Ishikawa (cell line): ENCODE results near the gene MMS22L.

ENCODE experiments used
- CEBPB ChIP-seq: IDR thresholded peaks from 2 replicates; pipeline ENCODE4 v1.6.1; 2012
- CREB1 ChIP-seq: IDR thresholded peaks from 2 replicates; pipeline ENCODE4 v1.6.1; 2012; ENCODE audit warnings: low read depth
- EGR1 ChIP-seq: IDR thresholded peaks from 2 replicates; pipeline ENCODE4 v1.6.1; 2012
- EP300 ChIP-seq: IDR thresholded peaks from 2 replicates; pipeline ENCODE4 v1.6.1; 2012; ENCODE audit warnings: borderline replicate concordance
- FOXM1 ChIP-seq: IDR thresholded peaks from 2 replicates; pipeline ENCODE4 v1.6.1; 2012; ENCODE audit warnings: low read depth, borderline replicate concordance
- NFIC ChIP-seq: IDR thresholded peaks from 2 replicates; pipeline ENCODE4 v1.6.1; 2012
- RAD21 ChIP-seq: IDR thresholded peaks from 2 replicates; pipeline ENCODE4 v1.6.1; 2012; ENCODE audit warnings: low read depth
- TAF1 ChIP-seq: IDR thresholded peaks from 2 replicates; pipeline ENCODE4 v1.6.1; 2012; ENCODE audit warnings: low read depth, mild to moderate bottlenecking
- TCF12 ChIP-seq: IDR thresholded peaks from 2 replicates; pipeline ENCODE4 v1.6.1; 2012; ENCODE audit warnings: low read depth
- TEAD4 ChIP-seq: IDR thresholded peaks from 2 replicates; pipeline ENCODE4 v1.6.1; 2012
- YY1 ChIP-seq: IDR thresholded peaks from 2 replicates; pipeline ENCODE4 v1.6.1; 2012; ENCODE audit warnings: low read depth
- ZBTB7A ChIP-seq: IDR thresholded peaks from 2 replicates; pipeline ENCODE4 v1.6.1; 2012; ENCODE audit warnings: low read depth
- TF ChIP-seq, protein P1 (sequence below): IDR thresholded peaks from 2 replicates; pipeline ENCODE4 v1.6.1; 2012; ENCODE audit warnings: low read depth, mild to moderate bottlenecking
- TF ChIP-seq, protein P2 (sequence below): IDR thresholded peaks from 2 replicates; pipeline ENCODE4 v1.6.1; 2012
- TF ChIP-seq, protein P3 (sequence below): IDR thresholded peaks from 2 replicates; pipeline ENCODE4 v1.6.1; 2012

MMS22L gene, protein sequence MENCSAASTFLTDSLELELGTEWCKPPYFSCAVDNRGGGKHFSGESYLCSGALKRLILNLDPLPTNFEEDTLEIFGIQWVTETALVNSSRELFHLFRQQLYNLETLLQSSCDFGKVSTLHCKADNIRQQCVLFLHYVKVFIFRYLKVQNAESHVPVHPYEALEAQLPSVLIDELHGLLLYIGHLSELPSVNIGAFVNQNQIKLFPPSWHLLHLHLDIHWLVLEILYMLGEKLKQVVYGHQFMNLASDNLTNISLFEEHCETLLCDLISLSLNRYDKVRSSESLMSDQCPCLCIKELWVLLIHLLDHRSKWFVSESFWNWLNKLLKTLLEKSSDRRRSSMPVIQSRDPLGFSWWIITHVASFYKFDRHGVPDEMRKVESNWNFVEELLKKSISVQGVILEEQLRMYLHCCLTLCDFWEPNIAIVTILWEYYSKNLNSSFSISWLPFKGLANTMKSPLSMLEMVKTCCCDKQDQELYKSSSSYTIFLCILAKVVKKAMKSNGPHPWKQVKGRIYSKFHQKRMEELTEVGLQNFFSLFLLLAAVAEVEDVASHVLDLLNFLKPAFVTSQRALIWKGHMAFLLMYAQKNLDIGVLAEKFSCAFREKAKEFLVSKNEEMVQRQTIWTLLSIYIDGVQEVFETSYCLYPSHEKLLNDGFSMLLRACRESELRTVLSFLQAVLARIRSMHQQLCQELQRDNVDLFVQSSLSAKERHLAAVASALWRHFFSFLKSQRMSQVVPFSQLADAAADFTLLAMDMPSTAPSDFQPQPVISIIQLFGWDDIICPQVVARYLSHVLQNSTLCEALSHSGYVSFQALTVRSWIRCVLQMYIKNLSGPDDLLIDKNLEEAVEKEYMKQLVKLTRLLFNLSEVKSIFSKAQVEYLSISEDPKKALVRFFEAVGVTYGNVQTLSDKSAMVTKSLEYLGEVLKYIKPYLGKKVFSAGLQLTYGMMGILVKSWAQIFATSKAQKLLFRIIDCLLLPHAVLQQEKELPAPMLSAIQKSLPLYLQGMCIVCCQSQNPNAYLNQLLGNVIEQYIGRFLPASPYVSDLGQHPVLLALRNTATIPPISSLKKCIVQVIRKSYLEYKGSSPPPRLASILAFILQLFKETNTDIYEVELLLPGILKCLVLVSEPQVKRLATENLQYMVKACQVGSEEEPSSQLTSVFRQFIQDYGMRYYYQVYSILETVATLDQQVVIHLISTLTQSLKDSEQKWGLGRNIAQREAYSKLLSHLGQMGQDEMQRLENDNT

DNA sequence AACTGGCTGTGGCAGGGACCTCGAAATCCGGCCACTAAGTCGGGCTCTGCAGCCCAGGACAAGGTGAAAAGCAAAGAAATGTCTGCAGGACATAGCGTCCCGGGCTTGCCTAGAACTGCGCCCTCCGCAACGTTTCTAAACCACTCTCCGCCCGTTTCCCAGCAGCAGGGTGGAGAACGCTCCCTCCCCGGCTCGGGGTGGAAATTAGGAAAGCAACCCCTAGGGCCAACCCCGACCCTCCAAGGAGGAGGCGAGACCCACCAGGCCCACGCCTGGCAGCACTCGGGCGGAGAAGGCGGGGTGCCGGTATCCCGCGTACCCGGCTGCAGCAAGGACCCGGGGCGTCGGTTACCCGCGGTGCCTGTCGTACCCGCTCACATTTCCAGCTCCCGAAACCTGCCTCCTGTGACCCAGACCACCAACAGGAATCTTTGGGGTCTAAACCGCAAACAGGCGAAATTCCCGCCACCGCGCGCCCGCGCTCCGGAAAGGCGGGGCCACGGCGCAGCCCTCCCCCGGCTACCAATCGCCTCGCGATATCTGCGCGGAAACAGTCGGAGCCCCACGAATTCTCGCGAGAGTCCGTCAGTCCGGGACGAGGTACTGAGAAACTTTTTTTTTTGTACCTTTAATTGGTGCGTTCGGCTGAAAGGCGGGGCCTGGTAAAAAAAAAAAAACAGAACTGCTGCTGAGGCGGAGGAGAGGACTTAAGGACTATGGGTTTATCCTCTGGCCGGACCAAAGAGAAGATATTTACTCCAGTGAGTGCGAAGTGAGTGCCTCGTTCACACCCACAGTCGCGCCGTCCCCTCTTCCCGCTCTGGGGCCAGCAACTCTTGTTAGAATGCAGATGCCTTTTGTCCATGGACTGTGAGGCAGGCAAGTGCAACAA is at the start of gene MMS22L:
Gene MMS22L (minus strand): TSS at position 491 of the 892 bp plus-strand sequence. CDS start 739 bp downstream, outside the sequence.
- TF ChIP-seq EGR1, result peak; percentile 38; the same call in 1 of the 2 replicates
- peak; percentile 42; the same call in 1 of the 2 replicates for TF ChIP-seq TCF12
- no peak for TF ChIP-seq RAD21
- TF ChIP-seq TAF1, result peak; percentile 68
- TF ChIP-seq YY1, result 0 out of 2 replicates have a peak, but pooled peaks have one; percentile 15
- peak; percentile 26; the same call in 1 of the 2 replicates for TF ChIP-seq EP300
- TF ChIP-seq, protein P1, sequence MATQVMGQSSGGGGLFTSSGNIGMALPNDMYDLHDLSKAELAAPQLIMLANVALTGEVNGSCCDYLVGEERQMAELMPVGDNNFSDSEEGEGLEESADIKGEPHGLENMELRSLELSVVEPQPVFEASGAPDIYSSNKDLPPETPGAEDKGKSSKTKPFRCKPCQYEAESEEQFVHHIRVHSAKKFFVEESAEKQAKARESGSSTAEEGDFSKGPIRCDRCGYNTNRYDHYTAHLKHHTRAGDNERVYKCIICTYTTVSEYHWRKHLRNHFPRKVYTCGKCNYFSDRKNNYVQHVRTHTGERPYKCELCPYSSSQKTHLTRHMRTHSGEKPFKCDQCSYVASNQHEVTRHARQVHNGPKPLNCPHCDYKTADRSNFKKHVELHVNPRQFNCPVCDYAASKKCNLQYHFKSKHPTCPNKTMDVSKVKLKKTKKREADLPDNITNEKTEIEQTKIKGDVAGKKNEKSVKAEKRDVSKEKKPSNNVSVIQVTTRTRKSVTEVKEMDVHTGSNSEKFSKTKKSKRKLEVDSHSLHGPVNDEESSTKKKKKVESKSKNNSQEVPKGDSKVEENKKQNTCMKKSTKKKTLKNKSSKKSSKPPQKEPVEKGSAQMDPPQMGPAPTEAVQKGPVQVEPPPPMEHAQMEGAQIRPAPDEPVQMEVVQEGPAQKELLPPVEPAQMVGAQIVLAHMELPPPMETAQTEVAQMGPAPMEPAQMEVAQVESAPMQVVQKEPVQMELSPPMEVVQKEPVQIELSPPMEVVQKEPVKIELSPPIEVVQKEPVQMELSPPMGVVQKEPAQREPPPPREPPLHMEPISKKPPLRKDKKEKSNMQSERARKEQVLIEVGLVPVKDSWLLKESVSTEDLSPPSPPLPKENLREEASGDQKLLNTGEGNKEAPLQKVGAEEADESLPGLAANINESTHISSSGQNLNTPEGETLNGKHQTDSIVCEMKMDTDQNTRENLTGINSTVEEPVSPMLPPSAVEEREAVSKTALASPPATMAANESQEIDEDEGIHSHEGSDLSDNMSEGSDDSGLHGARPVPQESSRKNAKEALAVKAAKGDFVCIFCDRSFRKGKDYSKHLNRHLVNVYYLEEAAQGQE, result no peak
- TF ChIP-seq, protein P2, sequence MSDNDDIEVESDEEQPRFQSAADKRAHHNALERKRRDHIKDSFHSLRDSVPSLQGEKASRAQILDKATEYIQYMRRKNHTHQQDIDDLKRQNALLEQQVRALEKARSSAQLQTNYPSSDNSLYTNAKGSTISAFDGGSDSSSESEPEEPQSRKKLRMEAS, result peak; percentile 74

DNA sequence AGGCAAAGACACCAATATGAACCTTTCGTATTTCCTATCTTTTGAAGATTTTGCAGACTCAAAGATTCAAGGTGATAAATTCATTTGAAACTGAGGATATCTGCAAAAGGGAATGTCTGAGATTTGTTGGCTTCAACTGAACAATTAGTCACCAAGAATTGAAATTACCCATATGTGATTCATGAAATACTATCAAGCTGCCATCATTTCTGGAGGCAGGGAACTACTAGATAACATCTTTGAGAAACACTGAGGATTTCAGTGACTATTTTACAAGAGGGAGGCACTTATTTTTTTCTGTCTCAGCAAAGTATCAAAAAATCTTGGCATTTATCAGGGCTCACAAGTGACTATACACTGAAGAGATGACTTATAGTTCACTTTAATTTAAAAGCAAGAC is 39.8 kb upstream of the MMS22L start:
- TF ChIP-seq EGR1 (no peak), TEAD4 (no peak), CEBPB (no peak), EP300 (no peak), ZBTB7A (no peak), YY1 (no peak), NFIC (no peak), TAF1 (no peak)
- TF ChIP-seq, protein P3, sequence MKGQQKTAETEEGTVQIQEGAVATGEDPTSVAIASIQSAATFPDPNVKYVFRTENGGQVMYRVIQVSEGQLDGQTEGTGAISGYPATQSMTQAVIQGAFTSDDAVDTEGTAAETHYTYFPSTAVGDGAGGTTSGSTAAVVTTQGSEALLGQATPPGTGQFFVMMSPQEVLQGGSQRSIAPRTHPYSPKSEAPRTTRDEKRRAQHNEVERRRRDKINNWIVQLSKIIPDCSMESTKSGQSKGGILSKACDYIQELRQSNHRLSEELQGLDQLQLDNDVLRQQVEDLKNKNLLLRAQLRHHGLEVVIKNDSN, result no peak

DNA sequence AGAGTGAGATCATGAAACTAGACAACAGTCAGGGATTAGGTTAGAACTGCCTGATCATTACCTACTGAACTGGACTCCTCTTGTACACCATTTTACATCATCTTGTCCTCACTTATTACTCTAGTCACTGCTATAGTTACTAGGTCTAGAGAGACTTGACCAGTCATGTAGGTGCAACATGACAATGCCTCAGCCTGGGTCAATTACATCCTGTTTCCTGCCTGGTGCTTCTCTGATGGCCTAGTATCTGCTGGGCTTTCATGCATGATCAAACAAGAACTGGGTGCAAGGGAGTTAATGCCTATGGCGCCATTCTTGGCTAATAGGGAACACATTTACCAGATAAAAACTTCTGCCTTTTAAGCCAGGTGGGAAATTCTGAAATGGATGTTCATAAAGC is 39.2 kb upstream of the MMS22L start:
- TF ChIP-seq TAF1 (no peak), CEBPB (no peak), TCF12 (no peak), YY1 (no peak), CREB1 (no peak), ZBTB7A (no peak), EP300 (no peak), RAD21 (no peak), EGR1 (no peak), FOXM1 (no peak), NFIC (no peak), TEAD4 (no peak)
- TF ChIP-seq, protein P3, result no peak
- TF ChIP-seq, protein P2, result no peak
- TF ChIP-seq, protein P1, result no peak

DNA sequence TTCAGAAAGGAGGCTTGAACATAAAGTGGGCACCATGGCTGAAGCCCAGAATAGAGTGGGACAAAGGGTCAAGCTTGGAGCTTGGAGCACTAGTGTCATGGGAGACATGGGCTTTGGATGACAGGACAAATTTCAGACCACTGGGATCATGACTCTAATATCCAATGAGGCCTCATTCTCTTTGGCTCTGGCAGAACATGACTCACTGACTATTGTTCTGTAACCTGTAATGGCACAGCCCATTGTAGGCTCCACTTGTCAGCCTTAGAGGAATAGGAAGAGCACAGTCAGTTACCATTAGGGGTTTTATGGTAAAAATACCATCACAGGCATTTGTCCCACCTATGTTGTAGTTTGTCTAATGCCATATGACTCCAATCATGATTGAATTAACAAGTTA is 34.0 kb upstream of the MMS22L start:
- no peak for TF ChIP-seq EGR1
- TF ChIP-seq, protein P2, result no peak
- TF ChIP-seq NFIC, result no peak
- TF ChIP-seq TCF12, result no peak
- no peak for TF ChIP-seq FOXM1
- TF ChIP-seq ZBTB7A, result no peak
- no peak for TF ChIP-seq RAD21
- TF ChIP-seq CEBPB, result no peak
- TF ChIP-seq, protein P1, result no peak
- no peak for TF ChIP-seq TAF1
- TF ChIP-seq TEAD4, result no peak
- TF ChIP-seq, protein P3, result no peak
- no peak for TF ChIP-seq CREB1
- no peak for TF ChIP-seq YY1
- no peak for TF ChIP-seq EP300
